GM21723 (cell line): Measurements from ENCODE around the gene BHLHA9.
"Not testable (repeated sequence)": the region's sequence is repeated elsewhere in the genome, so short reads cannot be mapped to it uniquely, and the experiment has no call there.

ENCODE experiments used
- ATAC-seq: cut with Tn5 transposase; IDR thresholded peaks from one replicate; pipeline ENCODE4 v1.9.1; 2021; ENCODE audit warnings: mild to moderate bottlenecking, moderate library complexity; ENCODE audit not compliant: unreplicated experiment

Gene BHLHA9

GRCh38 chr17:1270210-1271029 is at the start of gene BHLHA9:
TSS of gene BHLHA9 (plus strand) at chr17:1270444. CDS start at chr17:1270564, 120 bp downstream.
- no peak for ATAC-seq

GRCh38 chr17:1221209-1221608 is 49.0 kb upstream of the BHLHA9 start:
- no peak for ATAC-seq

GRCh38 chr17:1222321-1222720 is 47.9 kb upstream of the BHLHA9 start:
- ATAC-seq = no peak

- no peak for ATAC-seq
Observed at GRCh38 chr17:1223662-1224061, 46.6 kb upstream of the BHLHA9 start.

DNA sequence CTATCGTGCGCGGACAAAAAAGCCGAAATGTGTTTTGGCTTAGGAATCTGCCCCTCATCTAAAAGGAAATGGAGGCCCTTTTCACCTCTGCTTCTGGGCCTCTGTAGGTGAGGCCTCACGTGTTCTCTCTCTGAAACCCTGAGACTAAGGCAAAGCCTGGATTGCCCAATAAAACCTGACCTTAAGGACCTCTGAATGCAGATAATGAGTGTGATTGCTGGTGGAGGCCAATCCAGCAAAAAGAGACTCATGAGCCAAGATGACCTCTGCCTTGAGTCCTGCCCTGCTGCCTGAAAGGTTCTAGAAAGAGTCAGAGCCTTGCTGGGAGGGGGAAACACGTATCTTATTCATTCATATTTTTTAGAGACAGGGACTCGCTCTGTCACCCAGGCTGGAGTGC is 45.9 kb upstream of the BHLHA9 start:
- no peak for ATAC-seq

DNA sequence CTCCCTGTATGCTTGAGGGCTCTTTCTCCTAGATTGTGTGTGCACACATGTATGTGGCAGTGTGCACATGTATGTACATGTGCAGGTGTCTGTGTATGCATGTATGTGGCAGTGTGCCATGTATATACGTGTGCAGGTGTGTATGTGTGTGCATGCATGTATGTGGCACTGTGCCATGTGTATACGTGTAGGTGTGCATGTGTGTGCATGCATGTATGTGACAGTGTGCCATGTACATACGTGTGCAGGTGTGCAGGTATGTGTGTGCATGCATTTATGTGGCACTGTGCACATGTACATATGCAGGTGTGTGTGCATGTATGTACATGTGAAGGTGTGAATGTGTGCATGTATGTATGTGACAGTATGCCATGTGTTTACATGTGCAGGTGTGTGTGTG is 43.9 kb upstream of the BHLHA9 start:
- no peak for ATAC-seq

- no peak for ATAC-seq
Observed at GRCh38 chr17:1227365-1227764, 42.9 kb upstream of the BHLHA9 start.

DNA sequence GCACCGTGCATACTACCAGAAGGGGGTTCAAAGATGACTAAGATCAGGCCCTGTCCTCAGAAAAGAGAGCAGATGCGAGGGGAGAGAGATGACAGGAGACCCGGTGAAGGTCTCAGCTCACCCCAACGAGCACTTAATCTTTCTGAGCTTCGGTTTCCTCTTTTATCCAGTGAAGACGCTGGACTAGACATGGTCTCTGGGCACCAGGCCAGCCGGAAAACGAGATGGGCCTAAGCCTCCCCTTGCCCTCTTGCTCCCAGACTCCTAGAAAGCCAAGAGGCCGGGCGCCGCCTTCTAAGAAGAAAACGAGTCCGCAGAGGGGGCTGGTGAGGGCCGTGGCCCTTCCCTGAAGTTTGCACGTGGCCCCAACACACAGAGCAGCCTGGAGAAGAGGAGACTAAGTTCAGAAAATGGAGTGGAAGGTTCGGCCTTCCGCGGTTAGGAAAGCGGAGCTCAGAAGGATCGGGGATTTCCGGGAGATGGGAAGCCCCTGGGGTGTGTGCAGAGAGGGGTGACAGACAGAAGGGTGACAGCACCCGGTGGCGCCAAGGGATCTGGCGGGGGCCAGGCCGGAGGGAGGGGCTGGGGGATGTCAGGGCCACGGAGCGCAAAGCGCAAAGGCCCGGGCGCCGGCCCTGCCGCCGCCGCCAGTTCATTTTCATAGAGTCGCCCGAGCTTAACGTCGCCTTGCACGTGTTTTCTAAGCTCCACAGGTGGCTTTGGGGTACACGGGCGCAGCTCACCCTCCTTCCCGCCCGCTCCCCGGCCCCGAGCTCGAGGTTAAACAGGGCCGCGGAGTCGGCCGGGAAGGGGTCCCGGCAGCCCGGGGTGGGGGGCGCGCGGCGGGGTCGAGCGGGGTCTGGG is 42.1 kb upstream of the BHLHA9 start:
- peak; percentile 47 for ATAC-seq

GRCh38 chr17:1228781-1229348 is 41.4 kb upstream of the BHLHA9 start:
- ATAC-seq = peak; percentile 24

DNA sequence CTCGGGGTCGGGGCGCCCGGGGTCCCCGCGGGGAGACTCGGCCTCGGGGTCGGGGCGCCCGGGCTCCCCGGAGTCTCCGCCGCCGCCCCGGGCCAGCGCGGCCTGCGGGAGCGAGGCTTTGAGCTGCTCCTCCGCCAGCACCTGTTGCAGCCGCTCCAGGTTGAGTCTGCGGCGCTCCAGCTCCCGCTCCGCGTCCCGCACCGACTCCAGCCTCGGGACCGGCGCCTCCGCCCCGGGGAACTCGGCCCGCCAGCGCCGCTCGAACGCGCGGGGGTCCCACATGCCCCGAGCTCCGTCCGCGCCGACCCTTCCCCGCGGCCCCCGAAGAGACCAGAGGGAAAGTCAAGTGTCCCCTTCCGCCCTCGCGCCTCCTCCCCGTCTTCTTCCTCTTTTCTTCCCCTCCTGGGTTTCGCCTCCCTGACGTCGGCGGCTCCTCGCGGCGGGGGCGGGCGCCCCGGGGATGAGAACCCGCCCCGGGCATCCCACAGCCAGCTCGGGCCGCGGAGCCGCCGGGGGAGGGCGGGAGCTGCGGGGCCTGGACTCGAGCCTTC is 40.8 kb upstream of the BHLHA9 start:
- peak; percentile 55 for ATAC-seq

- ATAC-seq = no peak
Observed at GRCh38 chr17:1229900-1230501, 40.2 kb upstream of the BHLHA9 start.

- ATAC-seq = no peak
Observed at GRCh38 chr17:1231456-1231855, 38.8 kb upstream of the BHLHA9 start.

DNA sequence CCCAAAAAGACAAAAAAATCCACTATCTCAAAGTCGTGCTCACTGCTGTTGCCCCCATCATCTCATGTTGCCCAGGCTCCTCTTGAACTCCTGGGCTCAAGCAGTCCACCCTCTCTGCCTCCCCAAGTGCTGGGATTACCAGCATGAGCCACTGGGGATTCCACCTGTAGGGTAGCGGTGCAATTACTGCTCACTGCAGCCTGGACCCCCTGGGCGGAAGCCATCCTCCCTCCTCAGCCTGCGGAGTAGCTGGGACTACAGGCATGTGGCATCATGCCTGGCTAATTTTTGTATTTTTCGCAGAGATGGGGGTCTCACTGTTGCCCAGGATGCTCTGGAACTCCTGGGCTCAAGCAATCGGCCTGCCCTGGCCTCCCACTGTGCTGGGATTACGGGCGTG is 37.9 kb upstream of the BHLHA9 start:
- no peak for ATAC-seq

GRCh38 chr17:1232786-1233185 is 37.5 kb upstream of the BHLHA9 start:
- ATAC-seq = no peak

DNA sequence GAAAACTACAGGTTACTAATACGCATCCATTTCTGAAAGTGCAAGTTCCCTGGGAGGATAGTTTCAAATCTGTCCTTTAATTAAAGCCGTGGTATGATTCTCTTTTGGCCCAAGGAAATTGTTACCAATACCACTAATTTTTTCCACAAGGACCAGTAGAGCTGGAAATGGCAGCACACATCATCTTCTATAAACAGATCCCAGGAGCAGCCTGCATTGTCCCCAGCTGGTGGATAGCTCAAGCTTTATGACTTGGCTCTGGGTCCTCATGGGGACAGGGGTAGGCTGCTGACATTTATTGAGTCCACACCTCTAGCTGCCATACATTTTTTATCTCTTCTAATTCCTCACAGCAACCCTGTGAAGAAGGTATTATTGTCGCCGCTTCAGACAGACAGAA is 35.8 kb upstream of the BHLHA9 start:
- no peak for ATAC-seq

DNA sequence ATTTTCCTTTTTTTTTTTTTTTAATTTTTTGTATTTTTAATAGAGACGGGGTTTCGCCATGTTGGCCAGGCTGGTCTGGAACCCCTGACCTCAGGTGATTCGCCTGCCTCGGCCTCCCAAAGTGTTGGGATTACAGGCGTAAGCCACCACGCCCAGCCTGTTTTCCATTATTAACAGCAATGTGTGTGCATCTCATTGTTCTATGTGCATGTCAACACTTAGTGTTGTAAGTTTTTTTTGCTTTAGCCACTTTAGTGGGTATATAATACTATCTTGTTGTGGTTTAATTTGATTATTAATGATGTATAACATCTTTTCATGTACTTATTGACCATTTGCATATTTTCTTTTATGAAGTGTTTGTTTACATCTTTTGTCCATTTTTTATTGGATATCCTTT is 32.8 kb upstream of the BHLHA9 start:
- ATAC-seq = no peak

- no peak for ATAC-seq
Observed at GRCh38 chr17:1239210-1239609, 31.0 kb upstream of the BHLHA9 start.

GRCh38 chr17:1240426-1240825 is 29.8 kb upstream of the BHLHA9 start:
- not testable (repeated sequence) for ATAC-seq

- ATAC-seq = no peak
Observed at GRCh38 chr17:1241929-1242328, 28.3 kb upstream of the BHLHA9 start.

- ATAC-seq = no peak
Observed at GRCh38 chr17:1244606-1245012, 25.6 kb upstream of the BHLHA9 start.
